PC-9 (cell line): Measurements from ENCODE around the gene WNT1. TPM values are rescaled to one million over a fixed set of nuclear protein-coding genes. Genes with fewer than 3 reads are reported as not detected.

Experiments used
- BruUV-seq: library from RNA; stranded (reverse); fragments of 400-500 nt; replicated peaks from 2 replicates; lab custom pipeline; 2021; lab: Mats Ljungman, UMichigan
- CTCF ChIA-PET: fragments of 300-600 bp; sonication (Branson Sonifier 250); formaldehyde crosslinking; loops from one replicate; lab custom pipeline; 2022; ENCODE audit warnings: antibody characterized with exemption; lab: Charles Lee
- POLR2A ChIA-PET: fragments of 300-600 bp; sonication (Branson Sonifier 250); formaldehyde crosslinking; loops from one replicate; lab custom pipeline; 2022; ENCODE audit warnings: antibody characterized with exemption; ENCODE audit not compliant: unreplicated experiment; lab: Charles Lee
- DNase-seq, 2 experiments: peaks; one replicate each; pipeline versions ENCODE4 v3.0.0 to v3.0.0-alpha.2; 2015 to 2022; ENCODE audit warnings: mixed read lengths in 1 of 2
- H2AFZ ChIP-seq: fragments of 200-600 bp; sonication (generic); 2 replicates; pipeline ENCODE4 v1.8.1; 2017; ENCODE audit warnings: antibody characterized with exemption
- H3F3A ChIP-seq: fragments of 200-600 bp; sonication (generic); 2 replicates; pipeline ENCODE4 v1.8.1; 2017; ENCODE audit warnings: antibody characterized with exemption, mild to moderate bottlenecking, low read depth; ENCODE audit not compliant: insufficient read depth
- H3K27ac ChIP-seq: fragments of 200-600 bp; sonication (generic); 2 replicates; pipeline ENCODE4 v1.6.1; 2016; ENCODE audit warnings: mixed run types
- H3K27me3 ChIP-seq: fragments of 200-600 bp; sonication (generic); 2 replicates; pipeline ENCODE4 v1.6.1; 2016; ENCODE audit warnings: low read depth, mixed run types; ENCODE audit not compliant: insufficient read depth
- H3K36me3 ChIP-seq: fragments of 200-600 bp; sonication (generic); 2 replicates; pipeline ENCODE4 v1.6.1; 2016; ENCODE audit warnings: low read depth, mixed run types
- H3K4me1 ChIP-seq: fragments of 200-600 bp; sonication (generic); replicated peaks from 2 replicates; pipeline ENCODE4 v1.6.1; 2016; ENCODE audit warnings: mixed run types; ENCODE audit not compliant: insufficient read depth
- H3K4me2 ChIP-seq: fragments of 200-600 bp; sonication (generic); 2 replicates; pipeline ENCODE4 v1.6.1; 2017; ENCODE audit warnings: mixed run types
- H3K4me3 ChIP-seq: fragments of 200-600 bp; sonication (generic); 2 replicates; pipeline ENCODE4 v1.6.1; 2016; ENCODE audit warnings: mixed run types
- H3K79me2 ChIP-seq: fragments of 200-600 bp; sonication (generic); 2 replicates; pipeline ENCODE4 v1.6.1; 2017; ENCODE audit warnings: low read depth, mixed run types
- H3K9me2 ChIP-seq: fragments of 200-600 bp; sonication (generic); 2 replicates; pipeline ENCODE4 v1.8.1; 2017; ENCODE audit warnings: mild to moderate bottlenecking; ENCODE audit not compliant: insufficient read depth
- H3K9me3 ChIP-seq: fragments of 200-600 bp; sonication (generic); 2 replicates; pipeline ENCODE4 v1.8.1; 2016; ENCODE audit warnings: low read depth; ENCODE audit not compliant: insufficient read depth
- H4K20me1 ChIP-seq: fragments of 200-600 bp; sonication (generic); 2 replicates; pipeline ENCODE4 v1.8.1; 2017; ENCODE audit not compliant: insufficient read depth
- CTCF ChIP-seq: fragments of 200-600 bp; sonication (generic); conservative IDR thresholded peaks from 2 replicates; pipeline ENCODE4 v1.6.1; 2017; ENCODE audit warnings: mixed run types, antibody characterized with exemption, mild to moderate bottlenecking, moderate library complexity
- EZH2 ChIP-seq: fragments of 200-600 bp; sonication (generic); IDR thresholded peaks from 2 replicates; pipeline ENCODE4 v1.8.0; 2017; ENCODE audit warnings: antibody characterized with exemption, low read depth
- intact Hi-C: fragments of 100-400 bp; cut with micrococcal nuclease; formaldehyde crosslinking; loops from one replicate; pipeline ENCODE4 v1.10.0; 2022; ENCODE audit not compliant: unreplicated experiment
- total RNA-seq: library from RNA; stranded (reverse); gene quantifications from 2 replicates; pipeline ENCODE4 v1.2.3, GENCODE V29; 2021

WNT1 gene
- total RNA-seq, 1 experiment from 2014 or later = not detected

- Histone ChIP-seq H3K9me3 (no peaks in the 10 kb centered on the region), H4K20me1 (no peaks in the 10 kb centered on the region), H2AFZ (no peak overlapping the region), H3K4me2 (no peak overlapping the region), H3K4me1 (peaks cover 8% of the 10 kb centered on the region; the same call in 1 of the 2 replicates), H3K4me3 (no peak overlapping the region), H3K9me2 (no peaks in the 10 kb centered on the region), H3K36me3 (no peaks in the 10 kb centered on the region), H3F3A (no peaks in the 10 kb centered on the region), H3K27me3 (peaks cover 17% of the 10 kb centered on the region; the same call in 1 of the 2 replicates), H3K79me2 (no peaks in the 10 kb centered on the region), H3K27ac (no peak overlapping the region)
- BruUV-seq = no TSS peak
- DNase-seq = no peak
- TF ChIP-seq CTCF (no peak), EZH2 (no peak)
- CTCF ChIA-PET = interaction anchor here (0.6 kb wide), 1 partner anchor 18 kb away, joined by 6 read pairs; no protein-coding TSS in a partner anchor
- POLR2A ChIA-PET = no interaction called here
- intact Hi-C loops = no loop called here
These were observed 8.9 kb upstream of the WNT1 start for GRCh38 chr12:48969160-48969771.

- Histone ChIP-seq H3K4me3 (no peak overlapping the region), H3K27me3 (peaks cover 17% of the 10 kb centered on the region; the same call in 1 of the 2 replicates), H3F3A (no peaks in the 10 kb centered on the region), H3K9me2 (no peaks in the 10 kb centered on the region), H3K4me2 (peak overlapping the region; percentile 93; the same call in 1 of the 2 replicates), H3K79me2 (no peaks in the 10 kb centered on the region), H3K4me1 (peaks cover 8% of the 10 kb centered on the region; the same call in 1 of the 2 replicates), H3K27ac (no peak overlapping the region), H4K20me1 (no peaks in the 10 kb centered on the region), H2AFZ (no peak overlapping the region), H3K36me3 (no peaks in the 10 kb centered on the region), H3K9me3 (no peaks in the 10 kb centered on the region)
- DNase-seq = no peak
- CTCF ChIA-PET = no interaction called here
- no TSS peak for BruUV-seq
- TF ChIP-seq CTCF = no peak
- TF ChIP-seq EZH2 = no peak
- intact Hi-C loops = no loop called here
- POLR2A ChIA-PET = no interaction called here
These were observed 8.1 kb upstream of the WNT1 start for GRCh38 chr12:48969833-48970701.

GRCh38 chr12:48970702-48971334 lies 7.3 kb upstream of the WNT1 start:
- Histone ChIP-seq H3K9me2 (no peaks in the 10 kb centered on the region), H3K79me2 (no peaks in the 10 kb centered on the region), H3K27ac (no peak overlapping the region), H3K4me2 (peak overlapping the region; percentile 93), H3K36me3 (no peaks in the 10 kb centered on the region), H3F3A (no peaks in the 10 kb centered on the region), H4K20me1 (no peaks in the 10 kb centered on the region), H3K4me1 (peaks cover 8% of the 10 kb centered on the region; the same call in 1 of the 2 replicates), H3K4me3 (peak overlapping the region; percentile 60), H3K9me3 (no peaks in the 10 kb centered on the region), H3K27me3 (peaks cover 17% of the 10 kb centered on the region; the same call in 1 of the 2 replicates), H2AFZ (peak overlapping the region; percentile 93)
- TF ChIP-seq EZH2 = no peak
- TF ChIP-seq CTCF = no peak
- ChIA-PET POLR2A (no interaction called here), CTCF (interaction anchor here (0.6 kb wide), 1 partner anchor 30 kb away, joined by 3 read pairs; no protein-coding TSS in a partner anchor)
- no TSS peak for BruUV-seq
- intact Hi-C loops = no loop called here
- DNase-seq = no peak
